Stimulated activated CD8-positive, alpha-beta memory T cell treated with anti-CD3 and anti-CD28 coated beads, Interleukin-7, amount 100 ng/mL, for 1 hour (primary cell): Measurements from ENCODE around the gene BPIFB4.
"Not testable (repeated sequence)": the region's sequence is repeated elsewhere in the genome, so short reads cannot be mapped to it uniquely, and the experiment has no call there.

Experiments used
- DNase-seq, 2 donors: peaks; one replicate each; pipeline ENCODE4 v3.0.0-alpha.2; 2020; ENCODE audit warnings: low read depth in 2 of 2

The BPIFB4 gene

GRCh38 chr20:33086052-33086722, 6.7 kb downstream of the BPIFB4 start:
- no peak for DNase-seq

- no peak for DNase-seq
These were observed 11.7 kb downstream of the BPIFB4 start for GRCh38 chr20:33091147-33091546.

- DNase-seq, result no peak
These were observed 12.2 kb downstream of the BPIFB4 start for GRCh38 chr20:33091693-33092092.

GRCh38 chr20:33092361-33092760, 12.9 kb downstream of the BPIFB4 start:
- no peak for DNase-seq

- no peak for DNase-seq
These were observed 13.6 kb downstream of the BPIFB4 start for GRCh38 chr20:33093074-33093473.

- no peak for DNase-seq
These were observed 14.1 kb downstream of the BPIFB4 start for GRCh38 chr20:33093582-33093981.

- no peak for DNase-seq
These were observed 15.8 kb downstream of the BPIFB4 start for GRCh38 chr20:33095249-33095648.

GRCh38 chr20:33095902-33096584, 16.6 kb downstream of the BPIFB4 start:
- not testable (repeated sequence) for DNase-seq

GRCh38 chr20:33097001-33097400, 17.6 kb downstream of the BPIFB4 start:
- DNase-seq, result no peak

- no peak for DNase-seq
These were observed 20.5 kb downstream of the BPIFB4 start for GRCh38 chr20:33099843-33100538.

- DNase-seq, result no peak
These were observed 24.1 kb downstream of the BPIFB4 start for GRCh38 chr20:33103556-33103955.

GRCh38 chr20:33104336-33104735, 24.9 kb downstream of the BPIFB4 start:
- DNase-seq, result no peak

- DNase-seq, result no peak
These were observed 26.0 kb downstream of the BPIFB4 start for GRCh38 chr20:33105316-33105924.

GRCh38 chr20:33106058-33106620, 26.7 kb downstream of the BPIFB4 start:
- DNase-seq, result not testable (repeated sequence)

GRCh38 chr20:33108661-33109060, 29.2 kb downstream of the BPIFB4 start:
- DNase-seq, result no peak

- DNase-seq, result no peak
These were observed 30.8 kb downstream of the BPIFB4 start for GRCh38 chr20:33110147-33110825.

- no peak for DNase-seq
These were observed 31.9 kb downstream of the BPIFB4 start for GRCh38 chr20:33111306-33111705.

GRCh38 chr20:33112547-33113386, 33.3 kb downstream of the BPIFB4 start:
- no peak for DNase-seq

GRCh38 chr20:33113387-33113908, 34.0 kb downstream of the BPIFB4 start:
- DNase-seq, result no peak

- not testable (repeated sequence) for DNase-seq
These were observed 36.1 kb downstream of the BPIFB4 start for GRCh38 chr20:33115501-33115900.
